Natural killer cell (primary cell): ENCODE results near the gene SLC6A18. TPM values are rescaled to one million over a fixed set of nuclear protein-coding genes. Genes with fewer than 3 reads are reported as not detected.

Experiments used
- ATAC-seq, 3 donors: fragments of 150-1000 bp in 2 of 3; fragments of 200-7000 bp in 1 of 3; cut with Tn5 transposase; 1 replicate in 1 of 3; 2 replicates in 2 of 3; pipeline ENCODE4 v1.10.0; 2021; ENCODE audit warnings: mild to moderate bottlenecking in 2 of 3, moderate library complexity in 2 of 3
- DNase-seq, 2 donors: peaks; one replicate each; pipeline versions ENCODE4 v3.0.0 to v3.0.0-alpha.2; 2013 to 2021; ENCODE audit warnings: mixed read lengths in 1 of 2
- H3K27ac ChIP-seq: one replicate; pipeline ENCODE4 v1.5.1; 2013; ENCODE audit warnings: mild to moderate bottlenecking, low read length
- H3K27me3 ChIP-seq: one replicate; pipeline ENCODE4 v1.6.1; 2013; ENCODE audit warnings: low read length; ENCODE audit not compliant: control insufficient read depth, insufficient read depth
- H3K36me3 ChIP-seq: one replicate; pipeline ENCODE4 v1.6.1; 2013; ENCODE audit warnings: low read length; ENCODE audit not compliant: control insufficient read depth, insufficient read depth
- H3K4me1 ChIP-seq: one replicate; pipeline ENCODE4 v1.6.1; 2013; ENCODE audit warnings: low read length; ENCODE audit not compliant: control insufficient read depth, insufficient read depth
- H3K4me3 ChIP-seq: one replicate; pipeline ENCODE4 v1.5.1; 2013; ENCODE audit warnings: low read length
- H3K9me3 ChIP-seq: one replicate; pipeline ENCODE4 v1.6.1; 2013; ENCODE audit warnings: low read length; ENCODE audit not compliant: control insufficient read depth, insufficient read depth
- H3K27ac Mint-ChIP-seq, 2 donors: one replicate each; pipeline ENCODE4 v1.8.0; 2022; ENCODE audit warnings: mild to moderate bottlenecking in 2 of 2, mixed read lengths in 2 of 2, moderate library complexity in 1 of 2
- H3K27me3 Mint-ChIP-seq, 2 donors: one replicate each; pipeline ENCODE4 v1.8.0; 2022; ENCODE audit warnings: low read depth in 2 of 2, mixed read lengths in 2 of 2
- H3K36me3 Mint-ChIP-seq: one replicate; pipeline ENCODE4 v1.8.0; 2022; ENCODE audit warnings: mixed read lengths
- H3K4me1 Mint-ChIP-seq, 2 donors: one replicate each; pipeline ENCODE4 v1.8.0; 2022; ENCODE audit warnings: mixed read lengths in 2 of 2
- H3K4me3 Mint-ChIP-seq: one replicate; pipeline ENCODE4 v1.8.0; 2022; ENCODE audit warnings: mild to moderate bottlenecking, moderate library complexity, mixed read lengths
- H3K9me3 Mint-ChIP-seq, 2 donors: one replicate each; pipeline ENCODE4 v1.8.0; 2022; ENCODE audit warnings: mixed read lengths in 2 of 2
- CTCF ChIP-seq: fragments of 200-600 bp; IDR thresholded peaks from one replicate; pipeline ENCODE4 v1.8.0; 2022; ENCODE audit warnings: antibody characterized with exemption
- WGBS: methylation state at CpG from one replicate; pipeline ENCODE4 v1.1.7; 2013; ENCODE audit warnings: missing lambda C conversion rate; ENCODE audit not compliant: insufficient coverage; 5-methylcytosine and 5-hydroxymethylcytosine counted together
- intact Hi-C: fragments of 100-400 bp; cut with micrococcal nuclease; formaldehyde crosslinking; loops from one replicate; pipeline ENCODE4 v1.14.2; 2022
- total RNA-seq, 4 donors: library from RNA; stranded (reverse); fragments of 120-200 nt in 1 of 4; gene quantifications; one replicate each; pipeline versions ENCODE4 v1.2.3 to v1.2.4, GENCODE V29; 2013 to 2022

The SLC6A18 gene
- total RNA-seq, 3 donors from 2014 or later (not counting 1 experiment from before 2014, with no cell fraction given): not detected

- Histone ChIP-seq H3K36me3 (no peaks in the 10 kb centered on the region), H3K27me3 (peaks cover 4% of the 10 kb centered on the region), H3K9me3 (no peaks in the 10 kb centered on the region), H3K27ac (no peak overlapping the region), H3K4me1 (peaks cover 3% of the 10 kb centered on the region), H3K4me3 (no peak overlapping the region)
- Mint-ChIP-seq H3K27me3 (peaks cover 16 to 22% of the 10 kb centered on the region in 2 donors), H3K4me3 (peak overlapping the region; percentile 47), H3K36me3 (no peaks in the 10 kb centered on the region), H3K4me1 (no peaks in the 10 kb centered on the region), H3K27ac (no peak overlapping the region), H3K9me3 (no peaks in the 10 kb centered on the region)
- ATAC-seq (no peak), DNase-seq (peak in 1 of 2 donors; percentile 13)
- intact Hi-C loops: no loop called here
- no peak for TF ChIP-seq CTCF
- WGBS: 96% methylated on average over 60 of the region's 60 CpGs
Measured at GRCh38 chr5:1293416-1294205, 68.4 kb downstream of the SLC6A18 start.

DNA sequence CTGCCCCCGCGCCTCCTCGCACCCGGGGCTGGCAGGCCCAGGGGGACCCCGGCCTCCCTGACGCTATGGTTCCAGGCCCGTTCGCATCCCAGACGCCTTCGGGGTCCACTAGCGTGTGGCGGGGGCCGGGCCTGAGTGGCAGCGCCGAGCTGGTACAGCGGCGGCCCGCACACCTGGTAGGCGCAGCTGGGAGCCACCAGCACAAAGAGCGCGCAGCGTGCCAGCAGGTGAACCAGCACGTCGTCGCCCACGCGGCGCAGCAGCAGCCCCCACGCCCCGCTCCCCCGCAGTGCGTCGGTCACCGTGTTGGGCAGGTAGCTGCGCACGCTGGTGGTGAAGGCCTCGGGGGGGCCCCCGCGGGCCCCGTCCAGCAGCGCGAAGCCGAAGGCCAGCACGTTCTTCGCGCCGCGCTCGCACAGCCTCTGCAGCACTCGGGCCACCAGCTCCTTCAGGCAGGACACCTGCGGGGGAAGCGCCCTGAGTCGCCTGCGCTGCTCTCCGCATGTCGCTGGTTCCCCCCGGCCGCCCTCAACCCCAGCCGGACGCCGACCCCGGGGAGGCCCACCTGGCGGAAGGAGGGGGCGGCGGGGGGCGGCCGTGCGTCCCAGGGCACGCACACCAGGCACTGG is 69.1 kb downstream of the SLC6A18 start:
- H3K27me3 ChIP-seq: peaks cover 4% of the 10 kb centered on the region
- H3K4me1 ChIP-seq: peaks cover 3% of the 10 kb centered on the region
- intact Hi-C loops: no loop called here
- H3K4me1 Mint-ChIP-seq: no peaks in the 10 kb centered on the region
- no peak overlapping the region for H3K27ac ChIP-seq
- H3K27ac Mint-ChIP-seq: no peak overlapping the region
- H3K4me3 ChIP-seq: no peak overlapping the region
- no peaks in the 10 kb centered on the region for H3K36me3 ChIP-seq
- H3K4me3 Mint-ChIP-seq: no peak overlapping the region
- DNase-seq: peak in 1 of 2 donors; percentile 13
- TF ChIP-seq CTCF: no peak
- no peak for ATAC-seq
- no peaks in the 10 kb centered on the region for H3K9me3 Mint-ChIP-seq
- WGBS: 31% methylated on average over 69 of the region's 69 CpGs
- no peaks in the 10 kb centered on the region for H3K9me3 ChIP-seq
- H3K27me3 Mint-ChIP-seq: peaks cover 21 to 23% of the 10 kb centered on the region in 2 donors
- no peaks in the 10 kb centered on the region for H3K36me3 Mint-ChIP-seq

- Mint-ChIP-seq H3K4me1 (no peaks in the 10 kb centered on the region), H3K4me3 (no peak within 1 kb of the TSS), H3K27me3 (peaks cover 22 to 23% of the 10 kb centered on the region in 2 donors), H3K9me3 (no peaks in the 10 kb centered on the region), H3K27ac (no peak within 1 kb of the TSS), H3K36me3 (no peaks in the 10 kb centered on the region)
- TF ChIP-seq CTCF: no peak
- no peak within 1 kb of the TSS for H3K4me3 ChIP-seq
- peak in 1 of 3 donors; percentile 41 for ATAC-seq
- H3K27me3 ChIP-seq: peaks cover 4% of the 10 kb centered on the region
- H3K27ac ChIP-seq: no peak within 1 kb of the TSS
- H3K4me1 ChIP-seq: peaks cover 3% of the 10 kb centered on the region
- no peaks in the 10 kb centered on the region for H3K36me3 ChIP-seq
- 5% methylated on average over 102 of the region's 102 CpGs for WGBS
- DNase-seq: peak; percentile 11 to 77
- intact Hi-C loops: no loop called here
- no peaks in the 10 kb centered on the region for H3K9me3 ChIP-seq
Measured at GRCh38 chr5:1294835-1295649, 69.9 kb downstream of the SLC6A18 start, which contains the start of gene TERT. TSS of gene TERT (minus strand) at chr5:1295068. CDS start at chr5:1294989, 79 bp downstream.
